GM18858 (cell line): ENCODE results near the gene MED13L.

Source experiments
- ATAC-seq: cut with Tn5 transposase; IDR thresholded peaks from one replicate; pipeline ENCODE4 v1.9.1; 2021; ENCODE audit not compliant: unreplicated experiment

Gene MED13L

GRCh38 chr12:116216022-116216756 lies 61.3 kb downstream of the MED13L start:
- ATAC-seq: no peak

GRCh38 chr12:116215023-116215422 lies 62.5 kb downstream of the MED13L start:
- no peak for ATAC-seq

- no peak for ATAC-seq
Observed at GRCh38 chr12:116213885-116214527, 63.5 kb downstream of the MED13L start.

GRCh38 chr12:116213014-116213413 lies 64.5 kb downstream of the MED13L start:
- ATAC-seq: no peak

GRCh38 chr12:116210762-116211161 lies 66.7 kb downstream of the MED13L start:
- ATAC-seq: no peak

- ATAC-seq: no peak
Observed at GRCh38 chr12:116210131-116210530, 67.4 kb downstream of the MED13L start.

GRCh38 chr12:116209503-116209902 lies 68.0 kb downstream of the MED13L start:
- ATAC-seq: no peak

GRCh38 chr12:116207274-116207673 lies 70.2 kb downstream of the MED13L start:
- no peak for ATAC-seq

GRCh38 chr12:116206828-116207227 lies 70.7 kb downstream of the MED13L start:
- no peak for ATAC-seq

- ATAC-seq: no peak
Observed at GRCh38 chr12:116204785-116205184, 72.7 kb downstream of the MED13L start.

- no peak for ATAC-seq
Observed at GRCh38 chr12:116204169-116204568, 73.3 kb downstream of the MED13L start.

- ATAC-seq: no peak
Observed at GRCh38 chr12:116202940-116203339, 74.6 kb downstream of the MED13L start.

- ATAC-seq: no peak
Observed at GRCh38 chr12:116202433-116202832, 75.1 kb downstream of the MED13L start.

- no peak for ATAC-seq
Observed at GRCh38 chr12:116201908-116202307, 75.6 kb downstream of the MED13L start.

- ATAC-seq: no peak
Observed at GRCh38 chr12:116201359-116201758, 76.1 kb downstream of the MED13L start.

GRCh38 chr12:116200812-116201211 lies 76.7 kb downstream of the MED13L start:
- no peak for ATAC-seq

GRCh38 chr12:116199160-116199706 lies 78.3 kb downstream of the MED13L start:
- no peak for ATAC-seq

- ATAC-seq: no peak
Observed at GRCh38 chr12:116196752-116197718, 80.5 kb downstream of the MED13L start.

GRCh38 chr12:116196226-116196625 lies 81.3 kb downstream of the MED13L start:
- no peak for ATAC-seq

GRCh38 chr12:116194935-116195431 lies 82.5 kb downstream of the MED13L start:
- peak; percentile 71 for ATAC-seq

- ATAC-seq: no peak
Observed at GRCh38 chr12:116189692-116190091, 87.8 kb downstream of the MED13L start.
